ENCODE data around the gene CLEC20A. TPM values are rescaled to one million over a fixed set of nuclear protein-coding genes. Genes with fewer than 3 reads are reported as not detected.

CLEC20A gene
- total RNA-seq, 1 experiment from 2014 or later: not detected

- Histone ChIP-seq H3K27ac (ENCODE audit: low read length) (no peak overlapping the region), H3K4me2 (ENCODE audit: low read depth, low read length, poor library complexity, severe bottlenecking) (no peak overlapping the region), H3K9me2 (replicated peaks; ENCODE audit: insufficient read depth, low read length) (no peaks in the 10 kb centered on the region), H3K9me3 (ENCODE audit: low read length) (no peaks in the 10 kb centered on the region), H4K20me1 (ENCODE audit: insufficient read depth, low read depth, low read length) (no peaks in the 10 kb centered on the region), H3K4me1 (ENCODE audit: low read length) (no peaks in the 10 kb centered on the region), H3K79me2 (ENCODE audit: low read length) (no peaks in the 10 kb centered on the region), H3K36me3 (ENCODE audit: insufficient read depth, low read length) (no peaks in the 10 kb centered on the region), H3K4me3 (ENCODE audit: low read length) (no peak overlapping the region), H2AFZ (ENCODE audit: low read length) (no peak overlapping the region), H3K9ac (ENCODE audit: low read length) (no peak overlapping the region), H3K27me3 (ENCODE audit: low read length) (no peaks in the 10 kb centered on the region)
- DNase-seq: no peak
Observed at GRCh38 chr1:178500936-178501554, 4.3 kb upstream of the CLEC20A start.

- no peak overlapping the region for H2AFZ ChIP-seq (ENCODE audit: low read length)
- no peak overlapping the region for H3K27ac ChIP-seq (ENCODE audit: low read length)
- no peaks in the 10 kb centered on the region for H3K36me3 ChIP-seq (ENCODE audit: insufficient read depth, low read length)
- no peaks in the 10 kb centered on the region for H3K79me2 ChIP-seq (ENCODE audit: low read length)
- no peak overlapping the region for H3K4me2 ChIP-seq (ENCODE audit: low read depth, low read length, poor library complexity, severe bottlenecking)
- H3K4me1 ChIP-seq (ENCODE audit: low read length): no peaks in the 10 kb centered on the region
- no peaks in the 10 kb centered on the region for H3K9me3 ChIP-seq (ENCODE audit: low read length)
- no peak overlapping the region for H3K4me3 ChIP-seq (ENCODE audit: low read length)
- H3K27me3 ChIP-seq (ENCODE audit: low read length): no peaks in the 10 kb centered on the region
- H4K20me1 ChIP-seq (ENCODE audit: insufficient read depth, low read depth, low read length): no peaks in the 10 kb centered on the region
- H3K9me2 ChIP-seq (replicated peaks; ENCODE audit: insufficient read depth, low read length): no peaks in the 10 kb centered on the region
- no peak for DNase-seq
- H3K9ac ChIP-seq (ENCODE audit: low read length): no peak overlapping the region
Observed at GRCh38 chr1:178500091-178500770, 3.5 kb upstream of the CLEC20A start.

GRCh38 chr1:178498896-178499675 is 2.3 kb upstream of the CLEC20A start:
- H3K27ac ChIP-seq (ENCODE audit: low read length): no peak overlapping the region
- DNase-seq: no peak
- no peaks in the 10 kb centered on the region for H3K4me1 ChIP-seq (ENCODE audit: low read length)
- H3K36me3 ChIP-seq (ENCODE audit: insufficient read depth, low read length): no peaks in the 10 kb centered on the region
- no peaks in the 10 kb centered on the region for H4K20me1 ChIP-seq (ENCODE audit: insufficient read depth, low read depth, low read length)
- no peak overlapping the region for H2AFZ ChIP-seq (ENCODE audit: low read length)
- H3K4me2 ChIP-seq (ENCODE audit: low read depth, low read length, poor library complexity, severe bottlenecking): no peak overlapping the region
- H3K27me3 ChIP-seq (ENCODE audit: low read length): no peaks in the 10 kb centered on the region
- H3K9me3 ChIP-seq (ENCODE audit: low read length): no peaks in the 10 kb centered on the region
- H3K4me3 ChIP-seq (ENCODE audit: low read length): no peak overlapping the region
- H3K9ac ChIP-seq (ENCODE audit: low read length): no peak overlapping the region
- no peaks in the 10 kb centered on the region for H3K79me2 ChIP-seq (ENCODE audit: low read length)
- H3K9me2 ChIP-seq (replicated peaks; ENCODE audit: insufficient read depth, low read length): no peaks in the 10 kb centered on the region

GRCh38 chr1:178497903-178498478 is 1.2 kb upstream of the CLEC20A start:
- no peak overlapping the region for H3K4me3 ChIP-seq (ENCODE audit: low read length)
- no peak overlapping the region for H3K9ac ChIP-seq (ENCODE audit: low read length)
- no peak overlapping the region for H3K27ac ChIP-seq (ENCODE audit: low read length)
- H3K79me2 ChIP-seq (ENCODE audit: low read length): no peaks in the 10 kb centered on the region
- no peaks in the 10 kb centered on the region for H3K27me3 ChIP-seq (ENCODE audit: low read length)
- no peak for DNase-seq
- H3K4me1 ChIP-seq (ENCODE audit: low read length): no peaks in the 10 kb centered on the region
- H3K4me2 ChIP-seq (ENCODE audit: low read depth, low read length, poor library complexity, severe bottlenecking): no peak overlapping the region
- no peaks in the 10 kb centered on the region for H3K36me3 ChIP-seq (ENCODE audit: insufficient read depth, low read length)
- no peak overlapping the region for H2AFZ ChIP-seq (ENCODE audit: low read length)
- H3K9me3 ChIP-seq (ENCODE audit: low read length): no peaks in the 10 kb centered on the region
- H4K20me1 ChIP-seq (ENCODE audit: insufficient read depth, low read depth, low read length): no peaks in the 10 kb centered on the region
- H3K9me2 ChIP-seq (replicated peaks; ENCODE audit: insufficient read depth, low read length): no peaks in the 10 kb centered on the region

- no peaks in the 10 kb centered on the region for H4K20me1 ChIP-seq (ENCODE audit: insufficient read depth, low read depth, low read length)
Observed at GRCh38 chr1:178495741-178496409, 889 bp downstream of the CLEC20A start.

GRCh38 chr1:178495158-178495557 is 1.6 kb downstream of the CLEC20A start:
- H3K79me2 ChIP-seq (ENCODE audit: low read length): no peaks in the 10 kb centered on the region
- H3K27ac ChIP-seq (ENCODE audit: low read length): no peak overlapping the region
- no peaks in the 10 kb centered on the region for H3K27me3 ChIP-seq (ENCODE audit: low read length)
- H3K36me3 ChIP-seq (ENCODE audit: insufficient read depth, low read length): no peaks in the 10 kb centered on the region
- no peaks in the 10 kb centered on the region for H3K9me3 ChIP-seq (ENCODE audit: low read length)
- no peak overlapping the region for H3K4me2 ChIP-seq (ENCODE audit: low read depth, low read length, poor library complexity, severe bottlenecking)
- H3K9ac ChIP-seq (ENCODE audit: low read length): no peak overlapping the region
- no peak overlapping the region for H2AFZ ChIP-seq (ENCODE audit: low read length)
- no peaks in the 10 kb centered on the region for H3K9me2 ChIP-seq (replicated peaks; ENCODE audit: insufficient read depth, low read length)
- no peak overlapping the region for H3K4me3 ChIP-seq (ENCODE audit: low read length)
- H4K20me1 ChIP-seq (ENCODE audit: insufficient read depth, low read depth, low read length): no peaks in the 10 kb centered on the region
- no peaks in the 10 kb centered on the region for H3K4me1 ChIP-seq (ENCODE audit: low read length)
- no peak for DNase-seq

More at GRCh38 chr1:178495741-178496409, 889 bp downstream of the CLEC20A start:
- no peaks in the 10 kb centered on the region for H3K27me3 ChIP-seq (ENCODE audit: low read length)
- H3K4me3 ChIP-seq (ENCODE audit: low read length): no peak overlapping the region
- H3K9me2 ChIP-seq (replicated peaks; ENCODE audit: insufficient read depth, low read length): no peaks in the 10 kb centered on the region
- no peak overlapping the region for H3K4me2 ChIP-seq (ENCODE audit: low read depth, low read length, poor library complexity, severe bottlenecking)
- H3K79me2 ChIP-seq (ENCODE audit: low read length): no peaks in the 10 kb centered on the region
- H3K4me1 ChIP-seq (ENCODE audit: low read length): no peaks in the 10 kb centered on the region
- no peak overlapping the region for H2AFZ ChIP-seq (ENCODE audit: low read length)
- no peak overlapping the region for H3K27ac ChIP-seq (ENCODE audit: low read length)
- H3K36me3 ChIP-seq (ENCODE audit: insufficient read depth, low read length): no peaks in the 10 kb centered on the region
- DNase-seq: no peak
- no peak overlapping the region for H3K9ac ChIP-seq (ENCODE audit: low read length)
- H3K9me3 ChIP-seq (ENCODE audit: low read length): no peaks in the 10 kb centered on the region

GRCh38 chr1:178494569-178494971 is 2.2 kb downstream of the CLEC20A start:
- no peak for DNase-seq
- Histone ChIP-seq H3K4me1 (ENCODE audit: low read length) (no peaks in the 10 kb centered on the region), H3K27me3 (ENCODE audit: low read length) (no peaks in the 10 kb centered on the region)

More at GRCh38 chr1:178494569-178494971, 2.2 kb downstream of the CLEC20A start:
- no peak overlapping the region for H3K4me2 ChIP-seq (ENCODE audit: low read depth, low read length, poor library complexity, severe bottlenecking)
- H3K9me3 ChIP-seq (ENCODE audit: low read length): no peaks in the 10 kb centered on the region
- H3K9ac ChIP-seq (ENCODE audit: low read length): no peak overlapping the region
- H3K9me2 ChIP-seq (replicated peaks; ENCODE audit: insufficient read depth, low read length): no peaks in the 10 kb centered on the region
- no peaks in the 10 kb centered on the region for H4K20me1 ChIP-seq (ENCODE audit: insufficient read depth, low read depth, low read length)
- no peak overlapping the region for H3K4me3 ChIP-seq (ENCODE audit: low read length)
- no peak overlapping the region for H2AFZ ChIP-seq (ENCODE audit: low read length)
- no peak overlapping the region for H3K27ac ChIP-seq (ENCODE audit: low read length)
- no peaks in the 10 kb centered on the region for H3K79me2 ChIP-seq (ENCODE audit: low read length)
- no peaks in the 10 kb centered on the region for H3K36me3 ChIP-seq (ENCODE audit: insufficient read depth, low read length)
